GM21529 (cell line): ENCODE measurements around the gene MYH14.

Experiments used
- ATAC-seq: cut with Tn5 transposase; IDR thresholded peaks from one replicate; pipeline ENCODE4 v1.9.1; 2021; ENCODE audit not compliant: unreplicated experiment

MYH14 gene

DNA sequence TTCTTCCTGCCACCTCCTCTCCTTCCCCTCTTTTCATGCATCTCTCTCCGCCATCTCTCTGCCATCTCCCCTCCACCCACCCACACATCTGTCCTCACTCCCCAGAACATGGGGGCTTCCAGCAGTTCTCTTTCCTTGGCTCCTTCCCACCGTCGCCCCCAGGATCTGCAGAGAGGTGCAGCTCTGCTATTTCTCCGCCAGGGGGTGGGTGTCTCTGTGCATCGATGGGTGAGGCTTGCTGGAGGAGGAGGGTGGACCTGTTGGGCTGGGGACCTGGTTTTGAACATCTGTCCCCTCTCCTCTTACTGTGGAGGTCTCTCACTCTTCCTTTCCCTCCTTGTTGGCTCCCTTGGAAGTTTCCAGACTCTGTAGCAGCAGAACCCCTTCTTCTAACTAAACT, 51.7 kb downstream of the MYH14 start:
- ATAC-seq = no peak

- ATAC-seq = no peak
Observed at GRCh38 chr19:50257141-50257540, 53.7 kb downstream of the MYH14 start.

DNA sequence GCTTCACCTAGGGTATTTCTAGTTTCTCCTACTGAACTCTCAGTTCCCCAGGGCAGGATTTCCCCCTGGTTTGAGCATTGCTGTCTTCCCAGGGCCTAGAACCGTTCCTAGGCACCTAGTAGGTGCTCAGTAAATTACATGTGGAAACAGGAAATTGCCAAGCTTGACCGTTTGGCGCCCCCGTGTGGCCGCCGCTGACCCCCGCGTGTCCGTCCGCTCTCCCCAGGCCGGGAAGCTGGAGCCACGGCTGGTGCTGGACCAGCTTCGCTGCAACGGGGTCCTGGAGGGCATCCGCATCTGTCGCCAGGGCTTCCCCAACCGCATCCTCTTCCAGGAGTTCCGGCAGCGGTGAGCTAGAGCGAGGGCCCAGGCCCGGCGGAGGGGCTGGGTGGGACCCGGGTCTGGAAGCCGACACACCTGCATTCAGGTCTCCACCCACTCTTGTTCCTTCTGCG, 55.5 kb downstream of the MYH14 start:
- no peak for ATAC-seq

DNA sequence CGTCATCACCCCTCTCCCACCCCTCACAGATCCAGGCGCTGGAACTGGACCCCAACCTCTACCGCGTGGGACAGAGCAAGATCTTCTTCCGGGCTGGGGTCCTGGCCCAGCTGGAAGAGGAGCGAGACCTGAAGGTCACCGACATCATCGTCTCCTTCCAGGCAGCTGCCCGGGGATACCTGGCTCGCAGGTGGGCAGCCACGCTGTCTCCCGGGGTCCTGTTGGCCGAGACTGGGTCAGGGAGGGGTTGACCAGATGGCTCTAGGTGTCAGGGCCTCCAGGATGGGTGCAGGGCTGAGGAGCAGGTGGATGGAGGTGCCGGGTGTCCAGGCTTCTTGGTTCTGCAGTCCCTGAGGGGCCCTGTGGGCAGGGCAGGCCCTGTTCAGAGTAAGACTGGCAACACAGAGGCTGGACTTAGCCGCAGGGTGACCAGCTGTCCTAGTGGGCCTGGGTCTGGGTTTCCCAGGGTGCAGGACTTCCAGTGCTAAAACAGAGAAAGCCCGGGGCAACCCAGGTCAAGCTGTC, 58.1 kb downstream of the MYH14 start:
- no peak for ATAC-seq

DNA sequence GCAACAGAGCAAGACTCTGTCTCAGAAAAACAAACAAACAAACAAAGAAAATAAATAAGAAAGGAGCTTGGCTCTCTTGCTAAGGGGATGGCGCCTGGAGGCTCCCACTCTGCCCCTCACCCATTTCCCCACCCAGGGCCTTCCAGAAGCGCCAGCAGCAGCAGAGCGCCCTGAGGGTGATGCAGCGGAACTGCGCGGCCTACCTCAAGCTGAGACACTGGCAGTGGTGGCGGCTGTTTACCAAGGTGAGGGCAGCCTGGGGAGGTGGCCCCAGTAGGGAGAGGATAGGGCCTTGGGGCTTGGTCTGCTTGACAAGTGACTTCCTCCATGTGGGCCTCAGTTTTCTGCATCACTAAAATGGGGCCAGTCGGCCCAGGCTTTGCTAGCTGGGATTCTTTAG, 59.8 kb downstream of the MYH14 start:
- ATAC-seq = no peak

DNA sequence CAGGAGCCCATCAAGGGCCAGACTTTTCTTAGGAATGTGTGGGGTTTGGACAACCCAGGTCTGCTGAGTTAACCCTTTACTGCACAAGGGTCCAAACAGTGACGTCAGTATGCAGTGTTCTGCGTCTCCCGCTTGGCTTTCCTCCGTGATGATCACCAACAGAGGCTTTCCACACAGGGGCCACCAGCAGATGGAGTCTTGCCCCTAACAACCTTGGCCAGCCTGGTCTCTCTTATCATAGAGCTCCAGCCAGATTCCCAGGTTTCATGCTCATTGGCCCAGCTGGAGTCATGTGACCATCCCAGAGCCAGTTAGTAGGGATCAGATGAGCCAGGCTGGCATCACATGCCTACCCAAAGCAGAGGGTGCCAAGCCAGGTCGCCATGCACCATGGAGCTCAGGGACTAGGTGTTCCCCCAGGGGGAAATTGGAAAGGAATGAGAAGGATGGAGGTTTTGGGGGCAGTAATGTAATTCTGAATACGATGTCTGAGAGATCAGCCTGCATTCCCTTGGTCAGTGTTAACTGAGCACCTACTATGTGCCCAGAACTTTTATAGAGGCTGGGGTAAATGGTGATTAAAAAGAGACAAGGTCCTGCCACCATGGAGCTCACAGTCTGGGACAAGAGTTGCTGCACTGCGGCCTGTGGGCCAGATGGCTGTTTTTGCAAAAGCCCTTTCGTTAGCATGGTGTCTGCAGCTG, 61.2 kb downstream of the MYH14 start:
- ATAC-seq = no peak

DNA sequence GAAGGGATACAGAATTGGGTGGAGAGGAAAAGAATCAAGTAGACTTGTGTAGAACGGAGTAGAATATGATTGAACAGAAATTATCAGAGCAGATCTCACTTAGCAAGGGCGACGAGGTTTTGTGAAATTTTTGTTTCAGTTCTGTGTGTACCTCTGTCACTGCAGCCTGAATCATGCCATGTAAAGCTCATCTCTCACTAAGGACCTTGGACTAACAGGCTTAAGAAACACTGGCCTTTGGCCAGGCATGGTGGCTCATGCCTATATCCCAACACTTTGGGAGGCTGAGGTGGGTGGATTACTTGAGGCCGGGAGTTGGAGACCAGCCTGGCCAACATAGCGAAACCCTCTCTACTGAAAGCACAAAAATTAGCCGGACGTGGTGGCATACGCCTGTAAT, 62.6 kb downstream of the MYH14 start:
- ATAC-seq = no peak

DNA sequence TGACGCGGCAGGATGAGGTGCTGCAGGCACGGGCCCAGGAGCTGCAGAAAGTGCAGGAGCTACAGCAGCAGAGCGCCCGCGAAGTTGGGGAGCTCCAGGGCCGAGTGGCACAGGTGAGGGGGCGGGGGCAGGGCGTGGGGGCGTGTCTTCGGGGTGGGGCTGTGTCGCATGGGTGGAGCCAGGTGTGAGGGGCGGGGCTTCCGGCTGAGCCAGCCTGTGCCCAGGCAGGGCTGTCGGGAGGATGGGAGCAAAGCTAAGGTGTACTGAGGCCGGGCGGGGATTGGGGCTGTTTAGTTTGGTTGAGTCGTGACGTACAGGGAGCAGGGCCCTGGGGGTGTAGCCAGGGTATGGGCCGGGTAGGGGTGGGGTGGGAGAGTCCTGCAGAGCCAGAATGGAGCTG, 63.5 kb downstream of the MYH14 start:
- ATAC-seq = no peak

DNA sequence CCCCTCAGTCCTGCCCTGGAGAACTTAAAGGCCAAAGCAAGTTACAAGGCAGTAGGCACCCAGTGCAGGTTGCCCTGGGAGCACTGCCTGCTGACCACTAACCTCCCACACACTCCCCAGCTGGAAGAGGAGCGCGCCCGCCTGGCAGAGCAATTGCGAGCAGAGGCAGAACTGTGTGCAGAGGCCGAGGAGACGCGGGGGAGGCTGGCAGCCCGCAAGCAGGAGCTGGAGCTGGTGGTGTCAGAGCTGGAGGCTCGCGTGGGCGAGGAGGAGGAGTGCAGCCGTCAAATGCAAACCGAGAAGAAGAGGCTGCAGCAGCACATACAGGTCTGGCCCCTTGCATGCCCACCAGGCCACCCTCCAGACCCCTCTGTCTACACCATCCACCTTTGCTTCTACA, 64.6 kb downstream of the MYH14 start:
- ATAC-seq = no peak

GRCh38 chr19:50268501-50268900, 65.1 kb downstream of the MYH14 start:
- ATAC-seq = no peak

GRCh38 chr19:50269653-50270052, 66.2 kb downstream of the MYH14 start:
- ATAC-seq = no peak

- no peak for ATAC-seq
Observed at GRCh38 chr19:50272263-50272897, 69.0 kb downstream of the MYH14 start.

DNA sequence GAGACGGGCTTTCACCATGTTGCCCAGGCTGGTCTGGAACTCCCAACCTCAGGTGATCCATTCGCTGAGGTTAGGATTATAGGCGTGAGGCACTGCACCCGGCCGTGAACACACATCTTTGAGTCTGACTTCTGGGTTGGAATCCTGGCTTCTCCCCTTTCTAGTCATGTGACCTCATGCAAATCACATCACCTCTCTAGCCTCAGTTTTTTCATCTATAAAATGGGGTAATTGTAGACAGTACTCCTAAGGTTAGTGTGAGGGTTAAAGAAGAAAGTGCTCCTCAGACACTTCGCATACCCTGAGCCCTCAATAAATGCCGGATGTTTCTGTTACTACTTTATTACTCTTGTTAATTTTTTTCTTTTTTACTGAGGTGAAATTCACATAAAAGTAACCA, 70.4 kb downstream of the MYH14 start:
- no peak for ATAC-seq

GRCh38 chr19:50275577-50276368, 72.4 kb downstream of the MYH14 start:
- no peak for ATAC-seq

DNA sequence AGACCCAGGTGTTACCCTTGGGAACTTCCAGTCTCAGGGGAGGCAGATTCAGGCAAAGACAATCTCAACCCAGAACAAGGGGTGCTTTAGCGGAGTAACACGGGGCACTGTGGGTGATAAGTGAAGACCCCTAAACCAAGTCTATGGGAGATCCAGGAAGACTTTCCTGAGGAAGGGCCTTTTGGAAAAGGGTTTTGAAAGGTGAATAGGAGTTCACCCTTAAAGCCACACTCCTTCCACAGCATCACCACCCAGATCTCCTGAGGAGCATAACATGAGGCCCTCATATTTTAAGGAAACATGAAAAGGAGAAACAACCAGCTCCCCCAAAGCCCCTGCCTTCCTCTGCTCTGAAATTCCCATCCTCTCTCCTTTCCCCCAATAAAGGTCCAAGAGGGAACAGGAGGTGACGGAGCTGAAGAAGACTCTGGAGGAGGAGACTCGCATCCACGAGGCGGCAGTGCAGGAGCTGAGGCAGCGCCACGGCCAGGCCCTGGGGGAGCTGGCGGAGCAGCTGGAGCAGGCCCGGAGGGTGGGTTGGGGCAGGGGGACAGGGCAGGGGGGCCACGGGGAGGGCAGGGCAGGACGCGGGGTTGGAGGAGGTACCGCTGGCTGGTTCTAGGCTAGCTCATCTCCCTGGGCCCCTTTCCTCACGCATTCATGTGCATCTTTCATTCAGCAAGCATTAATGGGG, 73.1 kb downstream of the MYH14 start:
- no peak for ATAC-seq

- no peak for ATAC-seq
Observed at GRCh38 chr19:50277966-50278580, 74.7 kb downstream of the MYH14 start.

DNA sequence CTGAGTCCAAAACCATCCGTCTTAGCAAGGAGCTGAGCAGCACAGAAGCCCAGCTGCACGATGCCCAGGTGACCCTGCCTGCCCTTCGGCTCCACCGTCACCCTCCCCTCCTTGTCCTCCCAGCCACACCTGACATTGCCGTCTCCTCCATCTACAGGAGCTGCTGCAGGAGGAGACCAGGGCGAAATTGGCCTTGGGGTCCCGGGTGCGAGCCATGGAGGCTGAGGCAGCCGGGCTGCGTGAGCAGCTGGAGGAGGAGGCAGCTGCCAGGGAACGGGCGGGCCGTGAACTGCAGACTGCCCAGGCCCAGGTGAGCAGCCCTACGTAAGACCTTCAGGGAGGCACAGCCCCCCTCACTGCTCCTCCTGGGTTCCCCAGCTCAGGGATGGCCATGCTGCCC, 76.7 kb downstream of the MYH14 start:
- no peak for ATAC-seq

GRCh38 chr19:50280983-50281382, 77.6 kb downstream of the MYH14 start:
- no peak for ATAC-seq

- ATAC-seq = no peak
Observed at GRCh38 chr19:50281491-50281890, 78.1 kb downstream of the MYH14 start.

DNA sequence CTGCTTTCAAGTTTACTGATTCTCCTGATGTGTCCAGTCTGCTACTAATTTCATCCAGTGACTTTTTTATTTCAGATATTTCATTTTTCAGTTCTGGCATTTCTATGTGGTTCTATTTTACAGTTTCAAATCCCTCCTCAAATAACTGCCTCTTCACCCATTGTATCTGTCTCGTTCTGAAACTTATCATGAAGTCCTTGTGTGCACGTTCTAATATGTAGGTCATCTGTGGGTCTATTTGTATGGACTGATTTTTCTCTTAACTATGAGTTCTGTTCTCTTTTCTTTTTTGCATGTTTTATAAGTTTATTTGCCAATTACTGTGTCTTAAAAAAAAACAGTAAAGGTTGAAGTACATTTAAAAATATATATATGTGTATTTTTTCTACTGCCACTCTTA, 82.4 kb downstream of the MYH14 start:
- ATAC-seq = no peak

GRCh38 chr19:50286443-50286842, 83.0 kb downstream of the MYH14 start:
- no peak for ATAC-seq
